ENCODE data around the gene DHX38. TPM values are rescaled to one million over a fixed set of nuclear protein-coding genes. Genes with fewer than 3 reads are reported as not detected.

The DHX38 gene
- total RNA-seq, 4 donors from 2014 or later, result 37.6 to 60.8 (median 52.8) TPM

GRCh38 chr16:72060405-72060804 lies 33.2 kb upstream of the DHX38 start:
- H3K4me1 ChIP-seq, result no peaks in the 10 kb centered on the region
- intact Hi-C loops (cut with DNase I; ENCODE audit: low total_unique reads), result no loop called here
- H3K9me3 ChIP-seq, result no peaks in the 10 kb centered on the region
- in situ Hi-C loops (cut with MboI; ENCODE audit: low pct_ligation_motif_present in 1 of 4, low pct_unique_long_range_greater_than_20kb in 1 of 4, low sequenced_read_pairs in 3 of 4), result no loop called here
- TF ChIP-seq POLR2AphosphoS5 (IDR thresholded peaks at IDR 0.05) (no peak), POLR2A (IDR thresholded peaks at IDR 0.05) (no peak), EP300 (IDR thresholded peaks at IDR 0.05; ENCODE audit: low read depth) (no peak)
- TF ChIP-seq, protein P1, sequence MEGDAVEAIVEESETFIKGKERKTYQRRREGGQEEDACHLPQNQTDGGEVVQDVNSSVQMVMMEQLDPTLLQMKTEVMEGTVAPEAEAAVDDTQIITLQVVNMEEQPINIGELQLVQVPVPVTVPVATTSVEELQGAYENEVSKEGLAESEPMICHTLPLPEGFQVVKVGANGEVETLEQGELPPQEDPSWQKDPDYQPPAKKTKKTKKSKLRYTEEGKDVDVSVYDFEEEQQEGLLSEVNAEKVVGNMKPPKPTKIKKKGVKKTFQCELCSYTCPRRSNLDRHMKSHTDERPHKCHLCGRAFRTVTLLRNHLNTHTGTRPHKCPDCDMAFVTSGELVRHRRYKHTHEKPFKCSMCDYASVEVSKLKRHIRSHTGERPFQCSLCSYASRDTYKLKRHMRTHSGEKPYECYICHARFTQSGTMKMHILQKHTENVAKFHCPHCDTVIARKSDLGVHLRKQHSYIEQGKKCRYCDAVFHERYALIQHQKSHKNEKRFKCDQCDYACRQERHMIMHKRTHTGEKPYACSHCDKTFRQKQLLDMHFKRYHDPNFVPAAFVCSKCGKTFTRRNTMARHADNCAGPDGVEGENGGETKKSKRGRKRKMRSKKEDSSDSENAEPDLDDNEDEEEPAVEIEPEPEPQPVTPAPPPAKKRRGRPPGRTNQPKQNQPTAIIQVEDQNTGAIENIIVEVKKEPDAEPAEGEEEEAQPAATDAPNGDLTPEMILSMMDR (IDR thresholded peaks at IDR 0.05), result no peak
- no peaks in the 10 kb centered on the region for H3K27me3 ChIP-seq
- WGBS, 2 donors (ENCODE audit: low coverage in 1 of 2), result 94% methylated on average over 9 of the region's 9 CpGs; no CpG with 5 or more reads in 1 of the 2 donors
- H3K36me3 ChIP-seq, result no peaks in the 10 kb centered on the region
- no peak overlapping the region for H3K27ac ChIP-seq
- H3K4me3 ChIP-seq, result no peak overlapping the region
- no peak for DNase-seq

- H3K4me3 ChIP-seq, result no peak overlapping the region
- H3K36me3 ChIP-seq, result no peaks in the 10 kb centered on the region
- no peak for TF ChIP-seq POLR2A (IDR thresholded peaks at IDR 0.05)
- TF ChIP-seq EP300 (IDR thresholded peaks at IDR 0.05; ENCODE audit: low read depth), result no peak
- no peak for TF ChIP-seq POLR2AphosphoS5 (IDR thresholded peaks at IDR 0.05)
- TF ChIP-seq, protein P1 (IDR thresholded peaks at IDR 0.05), result no peak
- no peaks in the 10 kb centered on the region for H3K9me3 ChIP-seq
- WGBS, 2 donors (ENCODE audit: low coverage in 1 of 2), result 95% methylated on average over 1 of the region's 1 CpG; no CpG with 5 or more reads in 1 of the 2 donors
- in situ Hi-C loops (cut with MboI; ENCODE audit: low pct_ligation_motif_present in 1 of 4, low pct_unique_long_range_greater_than_20kb in 1 of 4, low sequenced_read_pairs in 3 of 4) (no loop called here), intact Hi-C loops (cut with DNase I; ENCODE audit: low total_unique reads) (no loop called here)
- H3K27ac ChIP-seq, result no peak overlapping the region
- no peaks in the 10 kb centered on the region for H3K4me1 ChIP-seq
- no peaks in the 10 kb centered on the region for H3K27me3 ChIP-seq
- DNase-seq, result no peak
Observed at GRCh38 chr16:72061564-72061963, 32.1 kb upstream of the DHX38 start.

GRCh38 chr16:72064361-72064894 lies 29.2 kb upstream of the DHX38 start:
- TF ChIP-seq EP300 (IDR thresholded peaks at IDR 0.05; ENCODE audit: low read depth) (no peak), POLR2A (IDR thresholded peaks at IDR 0.05) (no peak), POLR2AphosphoS5 (IDR thresholded peaks at IDR 0.05) (no peak)
- TF ChIP-seq, protein P1 (IDR thresholded peaks at IDR 0.05), result no peak
- Histone ChIP-seq H3K4me3 (no peak overlapping the region), H3K27me3 (no peaks in the 10 kb centered on the region), H3K9me3 (no peaks in the 10 kb centered on the region), H3K4me1 (no peaks in the 10 kb centered on the region), H3K36me3 (no peaks in the 10 kb centered on the region), H3K27ac (no peak overlapping the region)
- intact Hi-C loops (cut with DNase I; ENCODE audit: low total_unique reads), result no loop called here
- 89 to 100% methylated on average over 3 to 10 of the region's 10 CpGs for WGBS, 2 donors (ENCODE audit: low coverage in 1 of 2)
- in situ Hi-C loops (cut with MboI; ENCODE audit: low pct_ligation_motif_present in 1 of 4, low pct_unique_long_range_greater_than_20kb in 1 of 4, low sequenced_read_pairs in 3 of 4), result no loop called here
- DNase-seq, result no peak

GRCh38 chr16:72066747-72067146 lies 26.9 kb upstream of the DHX38 start:
- TF ChIP-seq POLR2AphosphoS5 (IDR thresholded peaks at IDR 0.05), result no peak
- TF ChIP-seq, protein P1 (IDR thresholded peaks at IDR 0.05), result peak in 4 of 5 experiments; percentile 36 to 51 (median 46)
- in situ Hi-C loops (cut with MboI; ENCODE audit: low pct_ligation_motif_present in 1 of 4, low pct_unique_long_range_greater_than_20kb in 1 of 4, low sequenced_read_pairs in 3 of 4) (no loop called here), intact Hi-C loops (cut with DNase I; ENCODE audit: low total_unique reads) (loop anchor here (1.0 kb wide), 1 partner anchor 32 kb away; no protein-coding TSS in a partner anchor)
- Histone ChIP-seq H3K27ac (no peak overlapping the region), H3K9me3 (no peaks in the 10 kb centered on the region), H3K4me1 (no peaks in the 10 kb centered on the region), H3K4me3 (no peak overlapping the region), H3K27me3 (no peaks in the 10 kb centered on the region), H3K36me3 (no peaks in the 10 kb centered on the region)
- 0 to 10% methylated on average over 1 of the region's 1 CpG for WGBS, 2 donors (ENCODE audit: low coverage in 1 of 2)
- DNase-seq, result no peak

Data from transverse colon (tissue), 4 donors.